Ecto neural progenitor cell (in vitro differentiated cells): ENCODE data around the gene UBAP1.
A peak's percentile ranks its signal among the peaks of the same experiment; 100 is the strongest.
"Not testable (repeated sequence)": the region's sequence is repeated elsewhere in the genome, so short reads cannot be mapped to it uniquely, and the experiment has no call there.

Experiments
- DNase-seq: peaks from one replicate; pipeline ENCODE4 v3.0.0-alpha.2; 2018; ENCODE audit warnings: low spot score

The UBAP1 gene

DNA sequence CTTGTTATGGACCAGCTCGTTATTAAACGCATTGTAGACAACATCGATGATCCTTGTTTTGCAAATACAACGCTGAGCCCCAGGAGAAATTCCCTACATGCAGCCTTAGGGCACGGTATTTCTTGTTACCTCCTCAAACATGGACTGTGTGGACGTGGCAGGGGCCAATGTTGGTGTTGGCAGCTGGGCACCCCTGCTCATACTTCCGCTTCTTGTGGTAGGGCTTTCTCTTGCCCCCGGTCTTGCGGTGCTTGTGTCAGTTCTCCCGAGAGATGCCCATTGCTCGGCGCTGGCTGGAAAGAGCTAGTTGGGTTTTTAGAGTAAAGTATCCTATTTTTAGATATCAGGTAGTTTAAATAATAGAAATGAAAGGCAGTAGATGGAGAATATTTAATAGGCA lies 45.5 kb downstream of the UBAP1 start:
- no peak for DNase-seq

DNA sequence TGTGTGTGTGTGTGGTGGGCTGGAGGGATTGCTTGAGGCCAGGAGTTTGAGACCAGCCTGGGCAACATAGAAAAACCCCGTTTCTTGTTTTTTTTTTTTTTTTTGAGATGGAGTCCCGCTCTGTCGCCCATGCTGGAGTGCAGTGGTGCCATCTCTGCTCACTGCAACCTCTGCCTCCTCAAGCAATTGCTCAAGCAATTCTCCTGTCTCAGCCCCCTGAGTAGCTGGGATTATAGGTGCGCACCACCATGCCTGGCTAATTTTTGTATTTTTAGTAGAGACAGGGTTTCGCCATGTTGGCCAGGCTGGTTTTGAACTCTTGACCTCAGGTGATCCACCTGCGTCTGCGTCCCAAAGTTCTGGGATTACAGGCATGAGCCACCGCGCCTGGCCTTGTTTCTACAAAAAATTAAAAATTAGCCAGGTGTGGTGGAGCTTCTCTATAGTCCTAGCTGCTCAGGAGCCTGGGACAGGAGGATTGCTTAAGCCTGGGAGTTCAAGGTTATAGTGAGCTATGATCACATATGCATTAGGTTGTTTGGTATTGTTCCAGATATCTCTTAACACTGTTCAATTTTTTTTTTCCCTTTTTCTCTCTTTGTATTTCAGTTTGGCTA lies 47.4 kb downstream of the UBAP1 start:
- not testable (repeated sequence) for DNase-seq

DNA sequence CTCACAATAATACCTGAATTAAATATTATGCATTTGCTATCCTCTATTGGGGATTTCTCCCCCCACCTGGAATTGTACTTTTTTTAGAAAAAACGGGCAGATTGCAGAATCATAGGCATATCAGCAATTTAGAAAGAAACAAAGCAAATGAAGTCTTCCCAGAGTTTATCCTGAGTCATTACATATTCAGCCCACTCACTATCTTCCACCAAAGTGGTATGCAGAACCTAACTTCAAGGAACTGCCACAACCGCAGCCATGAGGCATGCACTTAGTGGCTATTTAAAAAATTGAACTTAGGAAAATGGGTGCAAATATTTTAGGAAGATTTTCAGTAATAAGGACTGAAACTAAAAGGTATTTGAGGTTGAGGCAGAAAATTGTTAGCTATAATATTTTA lies 48.6 kb downstream of the UBAP1 start:
- DNase-seq: no peak

DNA sequence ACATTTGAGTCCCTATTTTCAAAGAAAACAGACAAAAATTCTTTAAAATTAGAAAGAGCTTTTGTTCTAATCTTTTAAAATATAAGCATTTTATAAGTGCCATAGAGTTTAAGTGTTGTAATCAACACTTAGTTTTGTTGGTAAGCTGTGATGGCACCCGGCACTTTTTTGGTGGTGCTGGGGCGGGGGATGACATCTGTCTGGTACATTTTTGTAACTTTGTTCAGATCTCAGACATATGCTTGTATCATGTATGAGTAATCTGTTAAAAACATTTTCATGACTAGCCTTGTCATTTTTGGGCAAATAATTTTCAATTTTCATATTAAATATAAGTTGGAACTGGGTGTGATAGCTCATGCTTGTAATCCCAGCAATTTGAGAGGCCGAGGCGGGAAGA lies 51.7 kb downstream of the UBAP1 start:
- no peak for DNase-seq

DNA sequence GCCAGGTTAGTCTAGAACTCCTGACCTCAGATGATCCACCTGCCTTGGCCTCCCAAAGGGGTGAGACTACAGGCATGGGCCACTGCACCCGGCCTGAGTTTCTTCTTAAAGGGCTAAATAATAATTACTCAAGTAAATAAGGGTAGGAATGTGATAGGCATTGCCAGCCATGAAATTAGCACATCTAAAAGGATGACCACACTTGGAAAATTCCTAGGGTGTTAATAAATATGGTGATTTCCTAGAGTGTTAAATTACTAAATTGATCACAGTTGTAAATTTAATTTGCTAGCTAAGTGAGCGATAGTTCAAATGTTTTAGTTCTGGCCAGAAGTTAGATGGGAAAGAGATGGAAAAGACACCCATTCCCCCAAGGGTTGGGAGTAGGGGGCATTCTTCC lies 53.4 kb downstream of the UBAP1 start:
- DNase-seq: no peak

DNA sequence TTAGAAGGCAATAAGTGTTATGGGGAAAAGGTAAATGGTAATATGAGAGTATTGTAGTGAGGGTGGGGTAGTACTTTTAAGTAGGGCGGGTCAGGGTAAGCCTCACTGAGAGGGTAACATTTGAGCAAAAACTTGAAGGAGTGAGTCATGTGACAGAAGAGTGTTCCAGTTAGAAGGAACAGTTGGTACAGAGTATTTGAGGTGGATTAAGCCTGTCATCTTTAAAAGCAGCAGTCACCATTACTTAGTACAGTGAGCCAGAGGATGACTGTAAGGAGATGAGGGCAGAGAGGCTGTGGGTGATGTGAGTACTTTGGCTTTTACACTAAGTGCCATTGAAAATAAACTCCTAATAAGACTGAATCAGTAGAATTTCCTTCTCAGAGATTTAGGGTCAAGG lies 54.8 kb downstream of the UBAP1 start:
- no peak for DNase-seq

DNA sequence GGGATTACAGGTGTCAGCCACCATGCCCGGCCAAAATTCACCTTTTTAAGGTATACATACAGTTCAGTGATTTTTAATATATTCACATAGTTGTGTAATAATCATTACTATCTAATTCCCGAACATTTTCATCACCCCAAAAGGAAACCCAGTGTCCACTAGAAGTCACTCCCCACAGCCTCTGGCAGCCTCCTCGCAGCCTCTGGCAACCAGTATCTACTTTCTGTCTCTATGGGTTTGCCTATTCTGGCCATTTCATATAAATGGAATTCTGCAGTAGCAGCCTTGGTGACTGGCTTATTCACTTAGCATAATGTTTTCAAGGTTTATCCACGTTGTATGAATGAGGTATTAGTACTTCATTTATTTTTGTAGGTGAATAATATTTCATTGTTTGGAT lies 59.0 kb downstream of the UBAP1 start:
- DNase-seq: no peak

DNA sequence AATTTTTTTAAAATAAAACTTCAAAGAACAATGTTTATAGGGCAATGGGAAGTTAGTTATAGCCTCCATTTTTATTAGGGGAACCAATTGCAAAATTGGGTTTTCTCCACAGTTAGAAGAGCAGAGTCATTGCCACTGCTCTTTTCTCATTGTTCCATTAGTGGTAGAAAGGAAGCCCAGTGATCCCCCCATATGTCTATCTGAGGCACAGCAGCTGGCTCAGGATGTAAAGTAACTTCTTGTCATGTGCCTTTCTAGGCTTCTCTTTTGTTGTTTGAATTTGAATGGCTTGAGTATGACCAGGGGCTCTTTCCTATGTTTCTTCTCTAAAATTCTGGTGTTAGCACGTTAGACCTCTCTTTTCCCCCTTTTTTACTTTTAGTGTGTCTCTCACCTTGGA lies 61.2 kb downstream of the UBAP1 start:
- no peak for DNase-seq

DNA sequence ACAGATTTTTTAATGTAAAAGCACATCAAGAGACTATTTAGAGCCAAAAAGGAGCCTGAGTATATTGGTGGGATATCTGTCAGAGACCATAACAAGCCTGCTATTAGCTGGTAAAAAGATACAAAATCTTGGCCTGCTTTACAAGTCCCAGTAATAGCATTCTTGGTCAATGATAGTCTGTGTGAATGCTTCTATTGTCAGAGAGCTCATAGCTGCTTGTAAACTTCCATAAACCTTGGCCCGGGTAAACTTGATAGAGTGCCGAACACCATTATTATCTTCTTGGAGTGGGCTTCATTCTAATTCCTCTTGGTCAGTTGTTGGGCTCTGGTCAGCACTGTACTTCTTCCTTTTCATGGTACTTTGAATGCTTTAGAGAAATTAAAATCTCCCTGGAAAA lies 64.0 kb downstream of the UBAP1 start:
- no peak for DNase-seq

DNA sequence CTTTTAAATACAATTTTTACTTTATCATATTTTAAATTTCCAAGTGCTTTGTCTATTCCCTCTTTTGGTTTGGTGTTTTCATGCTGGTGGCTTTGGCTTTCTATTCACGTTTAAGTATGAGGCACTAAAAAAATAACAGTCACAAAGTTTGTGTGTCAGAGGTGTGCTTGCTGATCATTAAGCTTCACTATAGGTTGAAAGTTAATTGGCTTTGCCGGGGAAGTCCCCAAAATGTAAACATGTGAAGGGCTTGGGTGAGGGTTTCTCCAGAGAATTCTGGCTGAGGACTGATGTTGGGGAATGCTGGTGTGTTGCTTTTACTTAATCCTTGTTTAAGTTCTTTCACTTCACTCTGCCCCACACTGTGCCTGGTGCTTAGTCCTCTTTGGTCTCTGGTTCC lies 66.4 kb downstream of the UBAP1 start:
- DNase-seq: not testable (repeated sequence)

DNA sequence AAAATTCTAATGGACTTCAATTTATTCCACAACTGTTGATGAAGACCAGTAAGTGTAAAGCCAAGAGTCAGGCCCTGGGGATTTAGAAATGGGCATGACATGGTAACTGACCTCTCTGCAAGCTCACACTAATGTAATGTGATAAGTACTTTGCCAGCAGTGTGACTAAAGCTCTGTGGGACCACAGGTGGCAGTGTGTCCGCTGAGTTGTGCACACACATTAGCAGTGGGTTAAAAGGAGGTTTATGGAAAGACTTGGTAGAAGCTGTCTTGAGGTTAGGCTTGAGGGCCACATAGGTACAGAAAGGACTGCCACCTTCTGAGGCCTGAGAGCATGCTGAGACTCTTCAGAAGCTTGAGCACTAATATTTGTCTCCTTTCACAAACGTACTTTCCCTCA lies 67.6 kb downstream of the UBAP1 start:
- DNase-seq: no peak

DNA sequence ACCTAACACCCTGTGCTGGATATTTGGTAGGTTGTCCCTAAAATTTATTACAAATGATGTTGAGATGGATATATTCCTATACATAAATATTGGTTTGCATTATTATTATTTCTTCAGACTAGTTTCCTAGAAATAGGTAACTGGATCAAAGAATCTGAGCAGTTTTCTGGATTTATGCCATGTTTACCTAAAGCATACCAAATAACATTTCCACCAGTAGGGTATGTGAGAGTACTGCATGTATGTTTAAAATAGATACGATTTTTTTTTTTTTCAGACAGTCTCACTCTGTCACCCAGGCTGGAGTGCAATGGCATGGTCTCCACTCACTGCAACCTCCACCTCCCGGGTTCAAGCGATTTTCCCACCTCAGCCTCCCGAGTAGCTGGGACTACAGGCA lies 68.9 kb downstream of the UBAP1 start:
- DNase-seq: not testable (repeated sequence)

DNA sequence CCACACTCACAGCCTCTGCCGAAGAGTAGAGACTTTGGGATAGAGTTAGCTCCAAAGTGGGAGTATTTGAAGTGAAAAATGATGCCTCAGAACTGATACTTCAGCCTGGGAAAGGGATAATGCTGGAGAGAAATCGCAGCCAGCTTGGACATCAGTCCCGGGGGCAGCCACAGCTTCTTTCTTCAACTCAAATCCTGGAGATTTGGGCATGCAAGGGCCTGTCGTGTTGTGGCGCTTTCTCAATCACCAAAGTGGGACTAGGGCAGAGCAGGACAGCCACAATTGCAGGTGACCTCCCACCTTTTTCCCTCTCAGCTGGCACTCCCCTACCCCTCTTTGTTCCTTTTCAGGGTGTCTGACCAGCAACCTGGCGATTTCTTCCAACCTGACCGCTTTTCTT lies 70.4 kb downstream of the UBAP1 start:
- DNase-seq: no peak

DNA sequence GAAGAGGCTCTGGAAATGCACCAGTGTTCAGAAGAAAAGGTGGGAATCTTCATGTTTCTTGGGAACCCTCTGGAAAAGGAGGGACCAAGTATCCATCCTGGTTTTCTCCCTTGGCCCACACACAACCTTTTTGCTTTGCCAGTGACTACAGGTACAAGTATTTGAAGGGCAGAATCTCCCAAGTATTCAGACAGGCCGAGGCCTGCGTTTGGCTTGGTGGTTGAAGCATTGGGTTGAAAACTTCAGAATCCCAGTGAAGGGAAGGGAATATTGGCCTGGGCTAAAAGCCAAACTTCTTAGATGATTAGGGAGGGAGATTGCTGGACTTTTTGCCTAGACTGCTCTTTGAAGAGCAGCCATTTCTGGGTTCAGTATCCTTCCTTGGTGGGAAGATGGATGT lies 71.9 kb downstream of the UBAP1 start:
- no peak for DNase-seq

DNA sequence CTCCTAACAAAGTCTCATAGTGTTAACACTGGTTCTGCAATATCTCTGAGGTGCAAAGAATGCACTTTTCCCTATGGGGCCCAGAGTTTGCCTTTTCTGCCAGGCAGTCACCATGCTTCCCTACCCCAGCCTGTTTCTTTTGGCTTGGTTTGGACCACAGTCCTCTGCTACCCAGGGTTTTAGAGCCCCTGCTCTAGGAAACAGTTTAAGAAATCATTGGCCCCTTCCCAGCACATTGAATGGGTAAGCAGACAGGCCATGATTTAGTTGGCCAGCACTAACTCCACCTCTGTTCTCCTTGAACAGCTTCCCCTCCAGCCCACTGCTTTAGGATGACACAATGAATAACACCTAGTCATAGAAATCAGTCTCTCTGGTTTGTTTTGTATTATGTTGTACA lies 73.2 kb downstream of the UBAP1 start:
- DNase-seq: no peak

DNA sequence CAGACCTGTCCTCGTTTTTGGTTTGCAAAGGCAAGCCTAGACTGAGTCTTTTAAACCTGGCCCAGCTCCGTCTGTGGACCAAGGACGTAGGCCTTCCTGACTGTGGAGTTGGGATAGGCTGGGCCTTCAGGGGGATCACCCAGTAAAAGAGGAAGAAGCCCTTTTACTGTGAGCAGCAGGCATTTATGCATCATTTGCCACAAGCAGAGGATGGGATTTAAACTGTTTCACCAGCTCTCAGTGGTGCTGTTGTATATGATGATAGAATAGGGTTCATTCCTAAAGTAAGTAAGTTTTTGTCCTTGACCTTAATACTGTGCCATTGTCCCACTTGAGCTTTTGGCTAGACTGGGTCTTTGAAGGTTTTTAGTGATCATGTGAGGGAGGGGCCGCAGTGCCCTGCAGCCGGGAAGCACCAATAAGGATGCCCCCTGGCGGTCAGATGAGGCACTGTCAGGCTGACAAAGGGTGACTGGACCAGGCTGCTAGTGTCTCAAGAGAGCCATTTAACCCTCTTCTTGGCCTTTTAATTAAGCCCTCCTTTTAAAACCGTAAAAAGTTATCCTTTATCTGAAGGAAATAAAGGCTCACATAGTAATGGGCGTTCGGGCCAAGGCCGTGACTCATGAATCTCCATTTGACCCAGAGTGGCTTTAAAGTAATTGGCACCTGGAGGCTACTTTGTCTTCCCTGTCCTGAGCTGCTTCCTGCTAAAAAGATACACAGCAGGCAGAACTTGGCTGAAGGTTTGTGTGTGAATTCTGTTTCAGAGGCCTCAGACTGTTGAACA lies 74.0 kb downstream of the UBAP1 start:
- peak; percentile 81 for DNase-seq

DNA sequence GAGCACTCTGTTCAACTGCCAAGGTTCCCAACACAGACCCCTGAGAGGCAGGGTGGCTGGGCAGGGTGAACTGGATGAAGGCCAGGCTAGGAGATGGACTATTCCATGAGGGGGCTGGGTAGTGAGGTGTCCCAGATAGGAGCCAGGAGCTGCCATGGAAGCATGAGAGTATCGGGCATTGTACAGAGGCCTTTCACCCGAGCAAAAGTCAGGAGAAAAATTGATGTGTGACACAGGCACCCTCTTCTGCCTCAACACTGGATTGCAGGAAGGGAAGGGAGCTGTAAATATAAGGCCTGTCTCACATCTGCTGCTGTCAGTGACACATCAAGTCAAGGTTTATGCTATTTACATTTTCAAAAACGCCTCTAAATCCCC lies 74.6 kb downstream of the UBAP1 start:
- no peak for DNase-seq

DNA sequence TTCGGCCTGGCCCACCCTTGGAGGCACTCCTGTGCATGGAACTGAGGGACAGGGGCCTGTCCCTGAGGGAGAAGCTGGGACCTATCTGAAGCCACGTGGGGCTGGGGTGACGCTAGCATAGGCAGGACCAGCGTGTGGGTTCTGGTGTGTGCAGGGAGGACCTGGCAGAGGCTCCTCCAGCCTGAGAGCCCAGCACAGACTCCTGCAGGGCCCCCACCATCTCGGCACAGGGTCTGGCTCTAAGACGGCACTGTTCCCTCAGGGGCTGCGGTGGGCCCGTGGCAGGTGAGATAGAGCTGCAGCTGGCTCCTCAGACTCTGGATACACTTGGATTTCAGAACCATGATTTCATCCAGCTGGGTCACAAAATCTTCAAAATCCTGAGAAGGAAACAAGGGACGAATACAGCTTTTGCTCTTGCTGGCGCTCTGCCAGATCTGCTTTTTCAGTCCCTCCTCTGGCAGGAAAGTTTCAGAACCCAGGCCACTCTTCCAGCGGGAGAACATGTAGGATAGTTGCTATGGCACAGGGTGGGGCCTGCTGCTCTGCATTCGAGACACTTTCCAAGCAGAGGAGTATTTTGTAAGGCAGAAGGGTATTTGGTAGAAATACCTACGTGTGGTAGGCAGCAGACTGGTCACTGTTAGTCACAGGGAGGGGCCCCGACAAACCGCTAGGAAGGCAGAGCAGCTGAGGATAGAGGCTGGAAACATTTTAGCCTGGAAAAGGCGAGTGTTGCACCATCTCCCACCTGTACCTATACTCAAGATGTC lies 75.5 kb downstream of the UBAP1 start:
- DNase-seq: no peak

DNA sequence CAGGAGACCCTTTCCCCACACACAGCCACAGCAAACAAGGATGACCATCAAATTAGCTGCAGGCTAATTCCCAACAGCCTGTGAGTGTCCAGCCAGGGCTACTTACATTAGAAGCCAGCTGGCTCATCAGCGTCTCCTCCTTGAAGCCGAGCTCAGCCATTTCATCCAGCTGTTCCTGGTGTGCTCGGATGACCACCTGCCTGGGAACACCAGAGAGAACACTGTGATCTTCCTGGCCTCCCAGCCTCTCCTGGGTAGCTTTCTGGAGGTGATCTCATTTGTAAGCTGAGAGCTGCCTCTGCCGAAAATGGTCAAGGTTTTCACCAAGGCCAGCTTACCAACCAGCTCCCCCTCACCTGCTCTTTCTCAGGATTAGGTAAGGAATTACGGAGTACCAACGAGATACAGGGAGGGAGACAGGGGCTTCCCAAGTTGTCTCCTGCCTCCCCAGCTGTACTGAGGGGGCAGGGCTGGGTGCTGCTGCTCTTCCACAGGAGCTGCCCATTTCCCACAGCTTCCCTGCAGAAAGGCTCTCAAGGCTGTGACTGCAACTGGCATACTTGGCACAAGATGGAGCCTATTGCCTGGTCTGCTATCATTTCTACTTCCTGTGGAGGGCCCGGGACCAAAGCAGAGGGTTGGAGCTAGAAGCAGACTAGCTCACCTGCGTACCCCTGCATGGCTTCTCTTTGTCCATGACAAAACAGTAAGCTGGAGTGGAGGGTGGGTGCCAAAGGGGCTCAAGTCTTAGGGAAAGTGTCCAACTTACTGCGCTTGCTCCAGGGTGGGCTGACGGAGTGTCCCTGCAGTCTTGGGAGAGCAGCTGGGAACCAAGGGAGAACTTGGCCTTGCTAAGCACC lies 76.4 kb downstream of the UBAP1 start:
- DNase-seq: no peak

DNA sequence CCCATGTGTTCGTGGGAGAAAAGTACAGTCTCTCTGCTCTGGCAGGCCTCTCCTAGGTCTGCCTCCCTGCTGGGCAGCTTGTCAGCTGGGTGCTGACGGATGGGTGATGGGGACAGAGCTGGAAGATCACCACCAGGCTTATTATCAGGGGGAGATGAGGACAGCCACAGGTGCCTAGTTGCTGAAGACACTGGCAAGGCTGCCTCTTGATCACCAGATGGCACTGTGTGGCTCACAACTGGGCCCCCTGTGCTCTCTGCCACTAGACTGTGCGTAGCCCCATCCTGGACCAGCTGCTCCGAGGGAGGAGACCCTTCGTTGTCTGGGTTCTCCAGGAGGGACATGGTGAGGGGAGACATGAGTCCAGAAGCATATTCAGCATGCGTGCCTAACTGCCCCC lies 77.3 kb downstream of the UBAP1 start:
- no peak for DNase-seq

DNA sequence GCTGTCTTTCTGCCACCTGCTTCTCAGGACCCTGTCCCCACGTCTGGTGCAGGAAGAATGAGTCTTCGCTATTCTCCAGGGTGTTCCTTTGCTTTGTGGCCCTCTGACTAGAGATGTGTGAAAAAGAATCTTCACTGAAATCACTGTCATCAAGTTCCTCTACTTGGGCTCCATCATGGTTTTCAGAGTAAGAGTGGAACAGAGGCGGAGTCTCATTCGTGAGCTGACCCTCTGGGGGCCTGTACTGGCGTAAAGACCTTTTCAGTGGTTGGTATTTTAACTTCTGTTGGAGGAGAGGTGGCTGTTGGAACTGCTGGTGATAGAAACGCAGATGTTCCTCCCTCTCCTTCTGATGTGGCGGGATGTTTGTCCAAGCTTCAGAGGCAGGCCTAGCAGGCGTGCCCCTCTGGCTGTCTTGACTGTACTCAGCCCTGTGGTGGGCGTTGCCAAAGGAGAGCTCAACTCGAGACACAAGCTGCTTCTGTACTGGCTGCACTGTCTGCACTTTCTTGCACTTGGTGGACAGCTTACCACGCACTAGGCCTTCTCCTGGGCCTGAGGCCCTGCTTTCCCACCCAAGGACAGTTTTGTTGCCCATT lies 78.2 kb downstream of the UBAP1 start:
- DNase-seq: no peak

DNA sequence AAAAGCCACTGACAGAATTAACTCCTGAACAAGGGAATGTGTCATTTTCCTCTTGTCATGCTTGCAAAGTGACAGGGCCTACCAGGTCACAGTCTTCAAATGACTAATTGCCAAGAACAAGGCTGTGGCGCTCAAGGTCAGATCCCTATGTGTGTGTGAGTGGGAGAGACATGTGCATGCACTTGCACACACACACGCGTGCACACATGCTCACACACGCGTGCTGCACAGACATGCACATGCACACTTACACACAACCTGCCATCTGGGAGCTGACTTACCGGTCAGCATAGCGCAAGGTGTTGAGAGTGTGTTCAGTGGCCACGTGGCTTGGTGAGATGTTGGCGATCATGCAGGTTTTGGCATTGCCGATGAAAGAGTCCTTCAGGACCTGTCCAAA lies 80.5 kb downstream of the UBAP1 start:
- DNase-seq: no peak
